GM19240 (cell line): ENCODE measurements around the gene NFIX.
"Not testable (repeated sequence)": the region's sequence is repeated elsewhere in the genome, so short reads cannot be mapped to it uniquely, and the experiment has no call there.

Experiments used
- DNase-seq: peaks from one replicate; pipeline ENCODE4 v3.0.0; 2011; ENCODE audit warnings: low spot score; ENCODE audit not compliant: insufficient read length

The NFIX gene

GRCh38 chr19:12957389-12957952 is 37.8 kb upstream of the NFIX start:
- DNase-seq: not testable (repeated sequence)

- no peak for DNase-seq
Measured at GRCh38 chr19:12959481-12959880, 35.8 kb upstream of the NFIX start.

GRCh38 chr19:12965017-12965811 is 30.1 kb upstream of the NFIX start:
- peak; percentile 72 for DNase-seq

GRCh38 chr19:12965812-12966135 is 29.5 kb upstream of the NFIX start:
- DNase-seq: no peak

DNA sequence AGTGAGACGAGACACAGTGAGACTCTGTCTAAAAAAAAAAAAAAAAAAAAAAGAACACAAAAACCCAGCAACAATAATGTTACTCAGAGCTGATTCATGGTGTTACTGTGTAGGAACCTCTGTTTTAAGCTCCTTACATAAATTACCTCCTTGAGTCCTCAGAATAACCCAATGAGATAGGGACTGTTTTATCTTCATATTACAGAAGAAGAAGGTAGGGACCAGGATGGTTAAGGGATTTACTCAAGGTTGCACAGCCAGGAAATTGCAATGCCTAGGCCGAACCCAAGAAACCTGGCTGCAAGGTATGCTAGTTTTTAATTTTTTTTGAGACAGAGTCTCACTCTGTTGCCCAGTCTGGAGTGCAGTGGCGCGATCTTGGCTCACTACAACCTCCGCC is 27.4 kb upstream of the NFIX start:
- no peak for DNase-seq

DNA sequence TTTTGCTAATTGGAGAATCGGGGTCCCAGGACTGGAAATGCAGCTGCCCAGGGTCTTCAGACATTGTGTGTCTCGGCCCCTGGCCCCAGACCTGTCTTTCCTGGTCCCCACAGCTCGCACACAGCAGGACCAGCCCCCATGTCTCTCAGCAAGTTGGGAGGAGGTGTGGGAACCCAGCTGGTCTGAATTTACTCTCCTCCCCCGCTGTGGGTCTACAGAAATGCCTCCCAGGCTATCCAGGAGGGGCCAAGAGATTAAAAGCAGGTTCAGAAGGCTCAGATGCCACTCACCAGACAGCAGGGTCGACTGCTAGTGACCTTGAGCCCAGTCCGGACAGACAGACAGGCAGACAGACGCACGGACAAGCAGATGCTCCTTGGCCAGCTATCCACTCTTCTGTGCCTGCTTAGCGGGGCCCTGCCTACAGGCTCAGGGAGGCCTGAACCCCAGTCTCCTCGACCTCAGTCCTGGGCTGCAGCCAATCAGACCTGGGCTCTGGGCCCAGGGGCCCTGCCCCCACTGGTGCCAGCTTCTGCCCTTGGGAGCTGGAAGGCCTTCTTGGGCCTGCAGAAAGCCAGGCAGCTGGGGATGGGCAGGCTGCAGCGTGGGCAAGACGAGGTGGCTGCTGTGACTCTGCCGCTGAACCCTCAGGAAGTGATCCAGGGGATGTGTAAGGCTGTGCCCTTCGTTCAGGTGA is 25.8 kb upstream of the NFIX start, which contains the start of gene DAND5:
DAND5 (plus strand) TSS at position 285 of the 697 bp plus-strand sequence; CDS start at position 370, 85 bp downstream.
- DNase-seq: no peak

GRCh38 chr19:12970070-12970820 is 25.0 kb upstream of the NFIX start:
- DNase-seq: no peak

GRCh38 chr19:12973236-12973635 is 22.0 kb upstream of the NFIX start:
- DNase-seq: no peak

DNA sequence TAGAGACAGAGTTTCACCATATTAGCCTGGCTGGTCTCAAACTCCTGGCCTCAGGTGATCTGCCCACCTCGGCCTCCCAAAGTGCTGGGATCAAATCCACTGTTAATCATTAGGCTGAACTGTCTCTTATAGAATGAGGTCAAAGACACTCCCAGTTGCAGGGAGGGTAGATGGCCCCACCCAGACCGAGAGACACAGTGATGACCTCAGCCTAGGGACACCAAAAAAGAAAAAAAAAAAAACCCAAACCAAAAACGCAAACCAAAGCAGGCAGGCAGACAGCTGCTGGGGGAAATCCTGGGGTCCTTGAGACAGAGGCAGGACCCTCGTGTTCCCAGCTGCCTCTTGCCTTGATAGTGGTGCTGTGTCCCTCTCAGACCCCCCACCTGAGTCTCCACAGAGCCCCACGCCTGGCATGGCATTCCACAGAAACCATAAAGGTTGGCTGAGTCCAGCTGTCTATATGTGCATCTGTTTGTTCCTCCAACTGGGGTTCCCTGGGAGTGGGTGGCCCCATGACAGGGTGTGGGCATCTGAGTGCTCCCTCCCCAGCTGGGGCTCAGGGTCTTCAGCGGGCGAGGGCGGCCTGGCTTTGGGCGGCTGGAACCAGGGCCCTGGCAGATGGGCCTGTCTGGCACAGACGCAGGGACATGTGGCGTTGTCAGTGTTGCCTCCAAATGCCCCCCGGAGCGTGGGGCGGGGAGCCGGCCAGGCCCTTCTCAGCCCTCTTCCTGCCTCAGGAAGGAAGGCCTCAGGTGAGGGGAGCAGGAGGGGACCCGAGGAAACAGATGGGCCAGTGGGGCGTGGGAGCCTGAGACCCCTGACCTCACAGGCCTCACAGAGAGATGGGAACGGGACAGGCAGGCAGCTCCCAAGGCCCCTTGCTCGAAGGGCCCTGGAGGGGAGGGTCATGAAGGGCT is 20.7 kb upstream of the NFIX start:
- no peak for DNase-seq

DNA sequence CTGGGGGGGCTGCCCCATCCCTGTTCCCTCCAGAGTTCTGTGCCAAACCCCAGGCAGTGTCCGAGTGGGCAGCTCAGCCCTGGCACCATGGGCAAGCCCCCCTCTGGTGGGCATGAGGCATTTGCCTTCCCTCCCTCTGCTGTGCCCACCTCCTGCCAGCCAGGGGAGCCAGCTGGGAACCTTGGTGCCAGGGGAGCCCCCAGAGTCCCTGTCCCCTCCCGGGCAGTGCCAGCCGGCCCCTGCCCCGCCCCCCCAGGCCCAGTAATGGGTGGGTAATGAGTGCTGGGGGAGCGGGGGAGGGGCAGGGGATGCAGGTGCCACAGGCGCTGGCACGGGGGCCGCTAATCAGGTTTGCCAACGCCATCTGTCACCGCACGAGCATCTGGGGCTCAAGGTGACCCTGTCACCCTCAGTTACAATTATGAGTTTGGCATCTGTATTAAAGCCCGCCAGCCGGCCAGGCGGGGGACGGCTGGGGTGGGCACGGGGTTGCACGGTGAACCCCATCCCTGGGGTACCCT is 20.0 kb upstream of the NFIX start:
- no peak for DNase-seq

DNA sequence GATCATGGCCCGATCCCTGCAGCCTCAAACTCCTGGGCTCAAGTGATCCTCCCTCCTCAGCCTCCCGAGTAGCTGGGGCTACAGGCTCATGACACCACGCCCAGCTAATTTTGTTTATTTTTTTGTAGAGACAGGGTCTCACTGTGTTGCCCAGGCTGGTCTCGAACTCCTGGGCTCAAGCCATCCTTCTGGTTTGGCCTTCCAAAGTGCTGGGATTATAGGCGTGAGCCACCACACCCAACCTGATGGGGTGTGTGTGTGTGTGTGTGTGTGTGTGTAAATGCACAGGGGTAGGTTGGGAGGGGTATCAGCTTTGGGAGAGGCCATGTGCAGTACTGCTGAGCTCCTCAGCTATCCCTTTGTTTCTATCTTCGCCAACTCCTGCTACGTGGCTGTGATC is 19.2 kb upstream of the NFIX start:
- DNase-seq: not testable (repeated sequence)

DNA sequence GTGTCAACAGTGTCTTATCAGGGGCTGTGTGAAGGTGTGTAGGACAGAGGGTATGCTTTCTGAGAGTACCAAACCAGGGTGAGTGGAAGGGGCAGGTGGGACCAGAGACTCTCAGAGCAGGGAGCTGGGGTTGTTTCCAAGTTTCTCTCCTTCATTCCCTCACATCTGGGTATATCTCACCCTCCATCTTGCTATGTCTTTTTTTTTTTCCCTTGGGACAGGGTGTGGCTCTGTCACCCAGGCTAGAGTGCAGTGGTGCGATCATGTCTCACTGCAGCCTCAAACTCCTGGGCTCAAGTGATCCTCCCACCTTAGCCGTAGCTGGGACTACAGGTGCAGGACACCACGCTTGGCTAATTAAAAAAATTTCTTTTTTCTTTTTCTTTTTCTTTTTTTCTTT is 15.3 kb upstream of the NFIX start:
- DNase-seq: no peak

- no peak for DNase-seq
Measured at GRCh38 chr19:12982648-12983047, 12.6 kb upstream of the NFIX start.

GRCh38 chr19:12983091-12983490 is 12.2 kb upstream of the NFIX start:
- DNase-seq: no peak

GRCh38 chr19:12983542-12984142 is 11.6 kb upstream of the NFIX start:
- DNase-seq: peak; percentile 68

DNA sequence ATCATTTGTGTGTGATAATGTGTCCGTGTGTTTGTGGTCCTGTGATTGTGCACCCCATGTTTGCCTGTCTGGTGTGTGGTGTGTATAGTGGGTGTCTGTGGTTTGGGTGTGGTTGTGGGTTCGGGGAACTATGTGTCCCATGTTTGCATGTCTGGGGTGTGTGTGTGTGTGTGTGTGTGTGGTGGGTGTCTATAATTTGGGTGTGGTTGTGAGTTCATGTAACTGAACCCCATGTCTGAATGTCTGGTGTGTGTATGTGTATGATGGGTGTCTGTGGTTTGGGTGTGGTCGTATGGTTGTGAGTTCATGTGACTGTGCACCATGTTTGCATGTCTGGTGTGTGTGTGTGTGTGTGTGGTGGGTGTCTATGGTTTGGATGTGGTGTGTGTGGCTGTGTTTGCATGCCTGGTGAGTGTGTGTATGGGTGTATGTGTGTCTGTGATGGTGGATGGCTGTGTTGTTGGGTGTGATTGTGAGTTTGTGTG is 11.1 kb upstream of the NFIX start:
- no peak for DNase-seq

DNA sequence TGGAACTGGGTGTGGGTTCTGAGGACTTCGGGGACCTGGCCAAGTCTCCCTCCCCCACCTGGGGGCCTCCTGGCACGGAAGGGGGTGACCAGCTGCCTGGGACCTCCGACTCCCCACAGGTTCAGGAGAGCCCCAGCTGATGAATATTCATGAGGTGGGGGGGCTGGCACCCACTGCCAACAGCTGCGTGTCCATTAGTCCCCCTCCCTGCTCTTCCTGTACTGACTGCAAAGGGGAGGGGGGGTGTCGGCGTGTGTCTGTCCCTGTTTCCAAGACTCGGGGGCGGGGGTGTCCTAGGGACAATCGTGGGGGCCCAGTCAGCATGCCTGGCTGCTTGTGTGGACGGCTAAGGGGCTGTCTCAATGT is 10.6 kb upstream of the NFIX start:
- DNase-seq: no peak

- DNase-seq: no peak
Measured at GRCh38 chr19:12985049-12985776, 10.1 kb upstream of the NFIX start.

DNA sequence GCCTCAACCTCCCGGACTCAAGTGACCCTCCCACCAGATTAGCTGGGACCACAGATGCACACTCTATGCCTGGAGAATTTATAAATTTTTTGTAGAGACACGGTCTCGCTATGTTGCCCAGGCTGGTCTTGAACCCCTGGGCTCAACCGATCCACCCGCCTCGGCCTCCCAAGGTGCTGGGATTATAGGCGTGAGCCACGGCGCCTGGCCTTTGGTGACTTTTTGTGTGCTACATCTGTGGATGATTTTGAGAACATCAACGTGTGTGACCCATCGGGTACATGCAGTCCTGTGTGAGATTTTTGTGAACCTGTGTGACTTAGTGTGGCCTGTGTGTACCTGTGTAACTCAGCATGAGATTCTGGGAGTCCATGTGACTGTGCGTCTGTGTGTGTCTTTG is 8.5 kb upstream of the NFIX start:
- DNase-seq: no peak
